Skeletal muscle tissue (tissue), 4 donors: ENCODE measurements around the gene LILRB5. TPM values are rescaled to one million over a fixed set of nuclear protein-coding genes. Genes with fewer than 3 reads are reported as not detected.
A peak's percentile ranks its signal among the peaks of the same experiment; 100 is the strongest.
"Not testable (repeated sequence)": the region's sequence is repeated elsewhere in the genome, so short reads cannot be mapped to it uniquely, and the experiment has no call there.

Source experiments
- H3K27ac ChIP-seq: one replicate; pipeline ENCODE4 v1.7.0; 2013; ENCODE audit warnings: mild to moderate bottlenecking, low read depth, low read length, inconsistent platforms
- H3K27me3 ChIP-seq, 3 donors: one replicate each; pipeline ENCODE4 v1.7.0; 2013; ENCODE audit warnings: low read length in 3 of 3; ENCODE audit not compliant: control insufficient read depth in 3 of 3, insufficient read depth in 3 of 3
- H3K36me3 ChIP-seq, 3 donors: one replicate each; pipeline ENCODE4 v1.7.0; 2013; ENCODE audit warnings: low read length in 3 of 3; ENCODE audit not compliant: control insufficient read depth in 3 of 3, insufficient read depth in 3 of 3
- H3K4me1 ChIP-seq, 3 donors: one replicate each; pipeline ENCODE4 v1.7.0; 2013; ENCODE audit warnings: low read length in 3 of 3, mild to moderate bottlenecking in 3 of 3; ENCODE audit not compliant: control insufficient read depth in 3 of 3, insufficient read depth in 3 of 3
- H3K4me3 ChIP-seq, 3 donors: one replicate each; pipeline ENCODE4 v1.7.0; 2013; ENCODE audit warnings: low read length in 3 of 3
- H3K9ac ChIP-seq, 3 donors: one replicate each; pipeline ENCODE4 v1.7.0; 2013; ENCODE audit warnings: low read length in 3 of 3, mild to moderate bottlenecking in 3 of 3, moderate library complexity in 2 of 3, low read depth in 1 of 3
- H3K9me3 ChIP-seq, 3 donors: one replicate each; pipeline ENCODE4 v1.7.0; 2013; ENCODE audit warnings: low read length in 3 of 3; ENCODE audit not compliant: control insufficient read depth in 3 of 3
- total RNA-seq: library from RNA; depleted of rRNA; stranded (reverse); fragments of >200 nt; gene quantifications from one replicate; pipeline ENCODE4 v1.2.3, GENCODE V29; 2014
- donor health status: Osteomylitis.

LILRB5 gene
- 2.6 TPM for total RNA-seq

DNA sequence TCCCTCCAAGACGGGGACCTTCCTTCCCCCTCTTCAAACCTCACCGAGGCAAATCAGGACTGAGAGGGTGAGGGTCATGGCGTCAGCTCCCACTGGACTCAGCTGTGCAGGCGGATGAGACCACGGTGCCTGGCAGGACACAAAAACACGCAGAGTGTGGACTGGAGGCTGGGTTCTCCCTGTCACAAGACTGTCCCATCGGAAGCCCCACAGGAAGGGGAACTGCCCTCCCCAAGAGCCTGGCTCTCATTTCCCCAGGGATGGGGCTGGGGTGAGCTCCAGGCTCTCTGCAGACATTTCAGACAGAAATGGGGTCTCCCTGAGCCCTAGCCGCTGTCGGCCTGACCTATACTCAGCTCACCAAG lies at the start of gene LILRB5:
Gene LILRB5, minus strand, starts transcription at position 158 of the 365 bp plus-strand sequence. Its CDS starts 80 bp downstream, at position 78.
- H3K9ac ChIP-seq: no peak within 1 kb of the TSS
- no peaks in the 10 kb centered on the region for H3K4me1 ChIP-seq
- H3K4me3 ChIP-seq: peak within 1 kb of the TSS in 1 of 3 donors; percentile 30
- H3K27me3 ChIP-seq: peaks cover 15 to 40% (median 30%) of the 10 kb centered on the region in 3 donors
- no peaks in the 10 kb centered on the region for H3K36me3 ChIP-seq
- H3K9me3 ChIP-seq: peaks cover 0 to 2% (median 0%) of the 10 kb centered on the region in 3 donors
- no peak within 1 kb of the TSS for H3K27ac ChIP-seq

DNA sequence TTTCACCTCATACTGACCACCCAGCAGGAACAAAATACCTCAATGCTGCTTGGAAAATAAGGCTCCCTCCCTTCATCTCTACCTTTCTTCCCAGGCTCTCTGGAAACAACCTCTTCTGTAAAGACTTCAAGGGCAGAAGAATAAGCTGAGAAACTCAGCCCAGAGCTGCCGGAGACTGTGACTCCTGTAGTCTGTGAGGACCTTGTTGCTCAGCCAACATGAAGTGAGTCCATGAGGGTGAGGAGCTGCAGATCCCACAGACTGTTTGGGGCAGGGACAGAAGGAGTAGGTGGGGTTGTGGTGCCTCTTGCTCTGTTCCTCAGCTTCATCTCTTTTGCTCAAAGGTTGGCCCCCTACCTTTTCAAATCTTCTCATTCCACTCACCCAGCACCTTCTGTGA lies 48.1 kb upstream of the LILRB5 start:
- H3K27ac ChIP-seq: no peak overlapping the region
- no peaks in the 10 kb centered on the region for H3K36me3 ChIP-seq
- H3K9ac ChIP-seq: no peak overlapping the region
- H3K9me3 ChIP-seq: peaks cover 0 to 3% (median 0%) of the 10 kb centered on the region in 3 donors
- no peak overlapping the region for H3K4me3 ChIP-seq
- peaks cover 0 to 5% (median 4%) of the 10 kb centered on the region in 3 donors for H3K27me3 ChIP-seq
- no peaks in the 10 kb centered on the region for H3K4me1 ChIP-seq

DNA sequence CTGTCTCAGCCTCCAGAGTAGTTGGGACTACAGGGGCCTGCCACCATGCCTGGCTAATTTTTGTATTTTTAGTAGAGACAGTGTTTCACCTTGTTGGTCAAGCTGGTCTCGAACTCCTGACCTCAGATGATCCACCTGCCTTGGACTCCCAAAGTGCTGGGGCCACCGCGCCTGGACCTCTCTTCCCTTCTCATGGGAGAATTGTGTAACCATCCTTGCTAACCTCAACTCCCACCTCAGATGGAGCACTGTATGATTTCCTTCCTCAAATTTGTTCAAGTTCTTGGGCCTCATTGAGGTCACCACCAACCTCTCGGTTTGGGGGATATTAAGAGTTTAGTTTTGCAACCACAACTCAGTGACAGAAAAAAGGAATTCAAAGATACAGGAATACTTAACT lies 45.2 kb upstream of the LILRB5 start:
- Histone ChIP-seq H3K4me3 (no peak overlapping the region), H3K27me3 (peaks cover 0 to 8% (median 5%) of the 10 kb centered on the region in 3 donors), H3K9ac (no peak overlapping the region), H3K4me1 (no peaks in the 10 kb centered on the region), H3K36me3 (no peaks in the 10 kb centered on the region), H3K9me3 (peaks cover 0 to 3% (median 0%) of the 10 kb centered on the region in 3 donors), H3K27ac (no peak overlapping the region)

DNA sequence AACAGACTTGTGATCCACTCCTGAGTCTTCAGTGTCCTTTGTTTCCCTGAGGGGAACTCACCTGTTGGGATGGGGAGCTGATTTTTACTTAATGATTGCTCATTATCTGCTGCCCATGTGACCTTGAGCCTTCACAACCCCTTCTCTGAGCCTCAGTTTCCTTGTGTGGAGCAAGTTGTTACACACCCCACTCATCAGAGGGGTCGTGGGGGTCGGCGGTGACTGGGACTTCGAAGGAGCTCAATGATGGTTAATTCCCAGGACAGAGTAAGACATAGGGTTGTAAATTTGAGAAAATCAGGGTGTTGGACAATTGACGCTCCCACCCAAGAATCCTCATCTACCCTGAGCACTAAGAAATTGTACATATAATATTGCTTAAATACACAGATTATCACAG lies 42.4 kb upstream of the LILRB5 start:
- Histone ChIP-seq H3K27ac (no peak overlapping the region), H3K9ac (no peak overlapping the region), H3K9me3 (no peaks in the 10 kb centered on the region), H3K27me3 (peaks cover 0 to 5% (median 0%) of the 10 kb centered on the region in 3 donors), H3K36me3 (no peaks in the 10 kb centered on the region), H3K4me1 (no peaks in the 10 kb centered on the region), H3K4me3 (no peak overlapping the region)

DNA sequence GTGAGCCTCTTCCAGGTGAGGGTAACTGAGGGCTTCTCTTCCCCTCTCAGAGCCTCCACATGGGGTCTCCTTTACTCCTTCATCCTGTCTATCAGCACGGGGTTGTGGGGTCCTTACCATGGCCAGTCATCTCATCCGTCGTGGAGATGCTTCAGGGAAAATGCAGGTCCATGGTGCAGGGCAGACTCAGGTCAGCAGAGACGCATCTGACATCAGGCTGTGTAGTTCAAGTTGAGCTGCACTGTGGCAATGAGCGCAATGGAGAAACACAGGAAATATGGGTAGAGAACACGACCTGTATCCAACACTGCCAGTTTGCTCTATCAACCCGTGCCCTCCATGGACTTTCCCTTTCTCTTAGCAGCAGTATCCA lies 42.0 kb upstream of the LILRB5 start:
- Histone ChIP-seq H3K4me3 (no peak overlapping the region), H3K27me3 (peaks cover 0 to 5% (median 0%) of the 10 kb centered on the region in 3 donors), H3K4me1 (no peaks in the 10 kb centered on the region), H3K36me3 (no peaks in the 10 kb centered on the region), H3K27ac (no peak overlapping the region), H3K9ac (no peak overlapping the region), H3K9me3 (no peaks in the 10 kb centered on the region)

DNA sequence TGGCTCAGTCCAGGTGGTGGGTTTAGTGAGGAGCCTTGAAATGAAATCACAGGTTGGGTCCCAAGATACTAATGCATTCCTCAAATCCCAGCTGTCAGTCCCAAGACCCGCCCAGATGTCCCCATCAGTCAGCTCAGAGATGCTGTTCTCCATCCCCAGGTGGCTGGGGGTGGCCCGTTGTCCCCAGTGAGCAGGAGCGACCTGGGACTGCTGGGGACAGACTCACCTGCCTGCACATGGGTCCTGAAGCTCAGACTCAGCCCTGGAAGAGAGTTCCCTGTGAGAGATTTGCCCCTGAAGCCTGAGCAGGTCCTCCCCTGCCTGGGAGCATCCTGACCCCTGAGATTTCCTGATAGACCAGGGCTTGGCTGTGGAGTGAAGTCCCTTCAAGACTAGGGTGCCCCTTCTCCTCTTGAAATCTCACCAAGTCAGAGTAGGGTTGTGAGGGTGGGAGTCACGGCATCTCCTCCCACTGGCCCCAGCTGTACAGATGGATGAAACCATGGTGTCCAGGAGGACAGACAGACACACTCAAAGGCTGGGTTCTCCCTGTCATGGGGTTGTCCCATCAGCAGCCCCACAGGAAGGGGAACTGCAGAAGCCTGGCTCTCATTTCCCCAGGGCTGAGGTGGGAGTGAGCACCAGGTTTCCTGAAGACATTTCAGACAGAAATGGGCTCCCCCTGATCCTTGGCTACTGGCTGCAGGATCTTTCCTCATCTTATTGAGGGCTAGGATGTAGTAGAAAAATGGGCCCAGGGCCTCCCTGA lies 41.5 kb upstream of the LILRB5 start:
- Histone ChIP-seq H3K9ac (no peak overlapping the region), H3K27ac (no peak overlapping the region), H3K4me1 (no peaks in the 10 kb centered on the region), H3K9me3 (no peaks in the 10 kb centered on the region), H3K27me3 (peaks cover 0 to 5% (median 3%) of the 10 kb centered on the region in 3 donors), H3K4me3 (no peak overlapping the region), H3K36me3 (no peaks in the 10 kb centered on the region)

DNA sequence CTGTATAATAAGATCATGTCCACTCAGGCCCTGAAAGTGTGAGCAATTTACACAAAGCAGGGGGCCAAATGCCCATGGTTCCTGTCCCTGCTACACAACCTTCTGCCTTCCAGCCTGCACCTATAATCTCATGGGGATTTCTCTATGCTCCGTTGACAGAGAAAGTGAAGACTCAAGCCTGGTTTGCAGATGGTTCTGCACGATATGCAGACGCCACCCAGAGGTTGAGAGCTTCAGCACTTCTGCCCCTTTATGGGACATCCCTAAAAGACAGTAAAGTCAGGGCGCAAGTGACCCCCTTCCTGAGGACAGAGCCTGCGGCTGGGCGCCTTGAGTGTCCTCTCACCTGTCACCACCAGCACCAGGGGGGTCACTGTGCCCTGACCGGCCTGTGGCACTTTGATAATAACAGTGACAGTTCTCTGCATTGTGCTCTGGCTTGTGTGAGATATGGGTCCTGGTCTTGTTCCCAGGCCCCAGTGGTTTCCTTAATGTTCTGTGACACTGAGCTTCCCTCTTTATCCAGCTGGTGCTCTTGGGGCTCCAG lies 40.8 kb upstream of the LILRB5 start:
- Histone ChIP-seq H3K4me3 (no peak overlapping the region), H3K4me1 (no peaks in the 10 kb centered on the region), H3K36me3 (no peaks in the 10 kb centered on the region), H3K9me3 (no peaks in the 10 kb centered on the region), H3K27ac (no peak overlapping the region), H3K9ac (no peak overlapping the region), H3K27me3 (peaks cover 0 to 5% (median 3%) of the 10 kb centered on the region in 3 donors)

DNA sequence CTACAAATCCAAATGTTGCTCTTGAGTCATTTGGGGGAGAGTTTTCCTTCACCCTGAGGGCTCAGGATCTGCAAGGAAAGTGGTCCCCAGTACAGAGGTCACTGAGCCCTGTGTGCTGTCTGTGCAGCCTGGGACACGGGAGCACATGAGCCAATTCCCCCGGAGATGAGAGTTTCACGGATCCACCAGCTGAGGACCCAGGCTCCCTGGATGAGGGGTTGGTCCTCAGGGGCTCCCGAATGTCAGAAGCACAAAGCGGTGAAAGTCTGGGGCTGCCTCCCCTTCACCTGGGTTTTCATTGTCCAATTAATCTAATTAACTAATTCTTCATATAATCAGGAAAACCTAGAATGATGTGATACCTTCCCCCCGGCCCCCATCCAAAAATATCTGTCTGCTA lies 37.5 kb upstream of the LILRB5 start:
- H3K4me3 ChIP-seq: no peak overlapping the region
- H3K27me3 ChIP-seq: peaks cover 0 to 5% (median 3%) of the 10 kb centered on the region in 3 donors
- H3K9me3 ChIP-seq: no peaks in the 10 kb centered on the region
- H3K27ac ChIP-seq: no peak overlapping the region
- H3K4me1 ChIP-seq: no peaks in the 10 kb centered on the region
- no peak overlapping the region for H3K9ac ChIP-seq
- no peaks in the 10 kb centered on the region for H3K36me3 ChIP-seq

DNA sequence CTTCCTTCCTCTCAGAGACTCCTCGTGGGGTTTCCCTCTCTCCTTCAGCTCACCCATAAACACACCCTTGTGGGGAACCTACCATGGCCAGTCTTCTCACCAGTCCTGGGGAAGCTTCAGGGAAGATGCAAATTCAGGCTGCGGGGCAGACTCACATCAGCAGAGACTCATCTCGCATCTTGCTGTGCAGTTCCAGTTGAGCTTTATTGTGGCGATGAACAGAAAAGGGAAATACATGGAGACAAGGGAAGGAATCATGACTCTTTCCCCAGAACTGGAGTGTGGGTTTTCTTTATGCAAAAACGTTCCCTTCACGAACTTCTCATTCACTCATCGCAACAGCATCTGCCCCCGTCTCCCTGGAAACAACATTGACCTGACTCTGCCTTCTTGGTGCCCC lies 32.1 kb upstream of the LILRB5 start:
- not testable (repeated sequence) for H3K36me3 ChIP-seq, H3K4me1 ChIP-seq, H3K27me3 ChIP-seq, H3K4me3 ChIP-seq, H3K9ac ChIP-seq, H3K9me3 ChIP-seq, H3K27ac ChIP-seq

DNA sequence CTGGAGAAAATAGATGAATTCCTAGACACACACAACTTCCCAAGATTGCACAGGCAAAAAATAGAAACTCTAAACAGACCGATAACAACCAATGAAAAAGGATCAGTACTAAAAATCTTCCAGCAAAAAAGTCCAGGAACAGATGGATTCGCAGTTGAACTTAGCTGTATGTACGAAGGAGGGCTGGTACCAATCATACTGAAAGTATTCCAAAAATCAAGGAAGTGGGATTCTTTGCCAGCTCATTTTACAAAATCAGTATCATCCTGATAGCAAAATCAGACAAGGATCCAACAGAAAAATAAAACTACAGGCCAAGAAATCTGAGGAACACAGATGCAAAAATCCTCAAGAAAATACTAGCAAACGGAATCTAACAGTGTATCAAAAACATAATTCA lies 30.4 kb upstream of the LILRB5 start:
- H3K36me3 ChIP-seq: no peaks in the 10 kb centered on the region
- H3K9ac ChIP-seq: no peak overlapping the region
- H3K4me3 ChIP-seq: no peak overlapping the region
- no peaks in the 10 kb centered on the region for H3K9me3 ChIP-seq
- peaks cover 0 to 14% (median 8%) of the 10 kb centered on the region in 3 donors for H3K27me3 ChIP-seq
- H3K4me1 ChIP-seq: no peaks in the 10 kb centered on the region
- no peak overlapping the region for H3K27ac ChIP-seq
